SHP77 (cell line): ENCODE results near the gene NTF4.
A peak's percentile ranks its signal among the peaks of the same experiment; 100 is the strongest.

Experiments
- DNase-seq, 2 experiments: peaks; one replicate each; lab custom pipeline; 2025; lab: John Stamatoyannopoulos, UW

Gene NTF4, protein sequence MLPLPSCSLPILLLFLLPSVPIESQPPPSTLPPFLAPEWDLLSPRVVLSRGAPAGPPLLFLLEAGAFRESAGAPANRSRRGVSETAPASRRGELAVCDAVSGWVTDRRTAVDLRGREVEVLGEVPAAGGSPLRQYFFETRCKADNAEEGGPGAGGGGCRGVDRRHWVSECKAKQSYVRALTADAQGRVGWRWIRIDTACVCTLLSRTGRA

DNA sequence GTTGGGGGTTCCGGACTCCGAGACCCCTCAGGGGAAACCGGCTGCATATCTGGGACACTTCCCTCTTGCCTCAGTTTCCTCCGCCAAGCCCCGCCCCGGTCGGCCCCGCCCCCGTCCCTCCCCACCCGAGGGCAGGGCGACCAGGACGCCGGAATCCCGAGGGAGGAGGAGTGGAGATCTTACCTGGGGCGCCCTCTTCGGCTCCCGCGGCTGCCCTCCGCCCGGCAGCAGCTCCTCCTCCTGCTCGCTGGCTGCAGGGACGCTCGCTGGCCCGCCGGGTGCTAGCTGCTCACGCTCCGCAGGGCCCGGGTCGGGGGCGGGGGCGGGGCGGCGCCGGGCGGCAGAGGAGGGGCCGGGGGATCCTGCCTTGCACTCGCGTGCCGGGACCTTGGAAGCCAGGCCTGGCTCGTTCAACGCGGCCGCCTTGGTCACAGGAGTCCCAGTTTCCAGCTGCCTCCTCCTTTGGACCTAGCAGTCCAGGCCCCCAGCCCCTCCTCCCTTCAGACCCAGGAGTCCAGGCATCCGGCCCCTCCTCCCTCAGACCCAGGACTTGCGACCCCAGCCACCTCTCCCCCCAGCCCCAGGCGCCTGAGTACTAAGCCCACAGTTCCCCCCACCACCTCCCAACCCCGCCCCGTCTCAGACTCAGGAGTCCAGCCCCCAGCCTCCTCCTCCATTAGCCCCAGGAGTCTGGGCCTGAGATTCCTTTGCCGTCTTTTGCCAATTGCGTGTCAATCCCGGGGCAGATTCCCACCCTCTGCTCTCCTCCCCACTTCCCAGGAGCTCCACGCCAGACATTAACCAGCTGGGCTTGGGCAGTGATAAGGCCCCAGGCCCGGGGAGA, at the start of gene NTF4:
TSS of gene NTF4 (minus strand) at position 51 of the 844 bp plus-strand sequence. CDS start 2,821 bp downstream, outside the sequence.
- no peak for DNase-seq

DNA sequence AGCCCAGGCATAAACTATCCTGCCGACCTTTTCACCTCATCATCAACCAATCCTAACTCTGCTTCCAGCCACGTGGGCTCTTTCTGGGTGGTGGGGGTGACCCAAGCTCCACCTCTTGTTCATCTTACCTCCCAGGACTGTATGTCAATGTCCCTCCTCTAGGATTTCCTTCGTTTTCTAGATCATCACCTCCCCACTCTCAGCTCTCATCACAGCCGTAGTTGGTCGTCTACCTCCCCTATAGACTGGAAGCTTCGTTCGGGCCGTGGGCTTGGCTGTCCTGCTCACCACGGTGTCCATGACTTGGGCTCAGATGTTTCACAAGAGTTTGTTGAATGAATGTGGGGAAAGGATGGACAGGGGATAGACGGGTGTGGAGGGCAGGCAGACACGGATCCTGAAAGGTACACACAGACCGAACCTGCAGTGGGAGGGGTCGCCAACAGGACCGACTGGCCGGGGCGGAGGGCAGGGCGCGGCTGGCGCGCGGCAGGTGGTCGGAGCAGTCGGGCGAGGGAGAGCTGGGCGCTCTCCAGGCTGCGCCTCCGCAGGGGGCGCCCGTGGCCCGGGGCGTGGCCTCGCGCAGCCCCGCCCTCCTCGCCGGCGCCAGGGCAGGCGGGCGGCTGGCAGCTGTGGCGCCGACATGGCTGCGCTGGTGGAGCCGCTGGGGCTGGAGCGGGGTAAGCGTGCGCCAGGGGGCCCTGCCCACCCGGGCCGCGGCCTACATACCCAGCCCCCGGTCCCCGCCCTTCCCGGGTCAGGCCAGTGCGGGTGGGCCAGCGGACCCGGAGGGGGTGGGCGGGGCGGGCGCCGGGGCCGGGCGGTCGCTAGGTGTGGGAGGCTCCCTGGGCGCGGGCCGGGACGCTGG, 49.4 kb upstream of the NTF4 start, which contains the start of gene LIN7B:
TSS of gene LIN7B (plus strand) at position 609 of the 868 bp plus-strand sequence. CDS start at position 644, 35 bp downstream.
- peak; percentile 46 to 73 for DNase-seq

DNA sequence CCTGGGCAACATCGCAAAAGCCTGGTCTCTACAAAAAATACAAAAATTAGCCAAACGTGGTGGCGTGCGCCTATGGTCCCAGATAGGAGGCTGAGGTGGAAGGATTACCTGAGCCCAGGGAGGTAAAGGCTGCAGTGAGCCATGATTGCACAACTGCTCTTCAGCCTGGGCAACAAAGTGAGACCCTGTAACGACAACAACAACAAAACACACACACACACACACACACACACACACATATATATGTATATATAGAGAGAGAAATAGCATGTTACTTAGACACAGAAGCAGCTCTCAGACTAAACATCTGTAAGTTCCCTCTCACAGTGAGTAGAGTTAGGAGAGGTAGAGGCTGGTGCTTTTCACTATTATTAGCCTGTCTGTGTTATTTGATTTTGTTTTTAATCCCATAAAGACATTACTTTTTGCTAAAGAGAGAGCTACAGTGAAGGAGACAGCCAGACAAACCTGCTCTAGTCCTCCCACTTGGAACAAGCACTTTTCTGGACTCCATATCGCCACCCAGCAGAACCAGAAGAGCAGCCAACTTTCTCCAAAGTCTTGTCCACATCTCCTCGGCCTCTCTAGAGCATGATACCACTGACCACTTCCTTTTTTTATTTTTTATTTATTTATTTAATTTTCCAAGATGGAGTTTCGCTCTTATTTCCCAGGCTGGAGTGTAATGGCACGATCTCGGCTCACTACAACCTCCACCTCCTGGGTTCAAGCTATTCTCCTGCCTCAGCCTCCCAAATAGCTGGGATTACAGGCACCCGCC, 46.8 kb upstream of the NTF4 start:
- DNase-seq = no peak

DNA sequence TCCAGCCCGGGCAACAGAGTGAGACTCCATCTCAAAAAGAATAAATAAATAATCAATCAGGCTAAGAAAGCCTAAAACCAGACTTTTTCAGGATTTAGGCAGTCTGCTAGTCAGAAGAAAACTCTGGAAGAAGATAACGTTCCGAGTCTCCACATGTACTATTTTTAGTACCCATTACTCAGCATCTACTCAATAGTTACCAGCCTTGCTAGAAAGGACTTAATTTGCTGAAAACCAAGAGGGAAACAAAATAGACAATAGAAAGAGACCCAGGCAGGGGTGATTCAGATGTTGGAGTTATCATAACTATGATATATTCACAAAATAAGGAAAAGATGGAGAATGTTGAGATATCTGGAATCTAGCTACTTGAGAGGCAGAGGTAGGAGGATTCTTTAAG, 45.9 kb upstream of the NTF4 start:
- no peak for DNase-seq

DNA sequence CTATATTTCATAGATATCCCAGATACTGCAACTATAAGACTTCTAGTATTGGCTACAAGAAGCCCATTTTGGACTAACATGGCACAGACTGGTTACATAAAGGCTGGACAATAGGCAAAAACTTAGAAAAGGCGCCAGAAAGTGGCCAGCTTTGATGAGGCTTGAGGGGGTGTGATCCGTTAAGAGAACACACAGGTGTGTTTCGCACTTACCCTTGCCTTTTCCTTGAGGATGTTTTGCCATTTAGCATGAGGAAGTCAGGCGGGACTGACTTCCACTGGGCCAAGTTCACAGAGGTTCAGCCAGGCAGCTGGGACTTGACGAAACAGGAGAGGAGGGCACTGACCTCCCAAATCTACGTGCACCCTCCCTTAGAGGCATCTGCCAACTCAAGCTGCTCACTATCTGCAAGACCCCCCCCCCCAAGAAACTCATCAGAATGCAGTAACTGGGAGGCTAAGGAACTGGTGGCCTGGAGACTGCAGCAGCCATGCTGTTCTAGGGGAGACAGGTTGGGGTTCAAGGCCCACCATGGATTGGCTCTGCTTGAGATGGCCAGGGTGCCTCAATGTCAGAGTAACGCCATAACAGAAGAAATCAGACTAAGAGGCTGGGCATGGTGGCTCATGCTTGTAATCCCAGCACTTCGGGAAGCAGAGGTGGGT, 45.1 kb upstream of the NTF4 start:
- DNase-seq = no peak

DNA sequence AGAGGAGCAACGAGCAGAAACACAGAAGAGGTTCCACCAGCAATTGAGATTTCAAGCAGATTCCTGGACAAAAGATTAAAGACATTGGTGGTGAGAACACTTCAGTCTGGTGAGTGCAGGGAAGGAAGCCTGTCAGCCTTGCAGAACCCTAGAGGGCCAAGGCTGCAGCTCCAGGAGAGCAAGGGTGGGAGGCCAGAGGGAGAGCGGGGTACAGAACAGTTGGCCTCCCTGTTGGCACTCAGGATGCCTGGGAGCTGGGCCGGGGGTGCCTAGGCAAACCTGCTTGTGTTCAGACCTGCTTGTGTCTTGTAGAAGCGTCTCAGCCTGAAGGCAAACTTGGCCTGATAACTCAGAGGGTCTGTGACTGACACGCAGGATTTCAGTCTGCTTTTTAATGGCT, 44.4 kb upstream of the NTF4 start:
- no peak for DNase-seq

DNA sequence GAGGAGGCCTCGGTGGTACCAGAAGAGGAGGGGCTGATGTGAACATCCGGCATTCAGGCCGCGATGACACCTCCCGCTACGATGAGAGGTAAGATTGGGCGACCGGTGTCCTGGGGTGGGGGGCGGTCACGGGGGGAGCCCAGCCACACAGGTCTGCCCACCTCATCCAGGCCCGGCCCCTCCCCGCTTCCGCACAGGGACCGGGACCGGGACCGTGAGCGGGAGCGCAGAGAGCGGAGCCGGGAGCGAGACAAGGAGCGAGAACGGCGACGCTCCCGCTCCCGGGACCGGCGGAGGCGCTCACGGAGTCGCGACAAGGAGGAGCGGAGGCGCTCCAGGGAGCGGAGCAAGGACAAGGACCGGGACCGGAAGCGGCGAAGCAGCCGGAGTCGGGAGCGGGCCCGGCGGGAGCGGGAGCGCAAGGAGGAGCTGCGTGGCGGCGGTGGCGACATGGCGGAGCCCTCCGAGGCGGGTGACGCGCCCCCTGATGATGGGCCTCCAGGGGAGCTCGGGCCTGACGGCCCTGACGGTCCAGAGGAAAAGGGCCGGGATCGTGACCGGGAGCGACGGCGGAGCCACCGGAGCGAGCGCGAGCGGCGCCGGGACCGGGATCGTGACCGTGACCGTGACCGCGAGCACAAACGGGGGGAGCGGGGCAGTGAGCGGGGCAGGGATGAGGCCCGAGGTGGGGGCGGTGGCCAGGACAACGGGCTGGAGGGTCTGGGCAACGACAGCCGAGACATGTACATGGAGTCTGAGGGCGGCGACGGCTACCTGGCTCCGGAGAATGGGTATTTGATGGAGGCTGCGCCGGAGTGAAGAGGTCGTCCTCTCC, 43.2 kb upstream of the NTF4 start:
- no peak for DNase-seq

DNA sequence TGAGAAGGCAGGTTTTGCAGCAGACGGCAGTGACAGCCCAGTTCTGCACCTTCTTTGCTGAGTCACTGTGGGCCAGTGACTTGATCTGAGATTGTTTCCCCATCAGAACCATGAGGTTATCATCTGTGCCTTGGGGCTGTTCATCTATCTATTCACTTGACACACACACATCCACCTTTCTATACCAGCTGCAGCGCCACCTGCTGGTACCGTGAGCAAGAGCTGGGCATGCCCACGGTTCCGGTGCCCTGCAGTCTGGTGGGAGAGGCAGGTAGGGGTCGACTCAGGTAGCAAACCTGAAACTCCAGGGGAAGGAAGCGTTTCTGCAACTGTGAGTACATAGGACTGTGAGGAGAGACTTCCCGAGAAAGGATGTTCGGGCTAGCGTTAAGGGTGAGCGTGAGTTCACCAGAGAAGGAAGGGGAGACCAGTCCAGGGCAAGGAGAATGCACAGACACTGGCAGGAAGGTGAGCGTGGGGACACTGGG, 42.1 kb upstream of the NTF4 start:
- DNase-seq = peak; percentile 47 to 56

DNA sequence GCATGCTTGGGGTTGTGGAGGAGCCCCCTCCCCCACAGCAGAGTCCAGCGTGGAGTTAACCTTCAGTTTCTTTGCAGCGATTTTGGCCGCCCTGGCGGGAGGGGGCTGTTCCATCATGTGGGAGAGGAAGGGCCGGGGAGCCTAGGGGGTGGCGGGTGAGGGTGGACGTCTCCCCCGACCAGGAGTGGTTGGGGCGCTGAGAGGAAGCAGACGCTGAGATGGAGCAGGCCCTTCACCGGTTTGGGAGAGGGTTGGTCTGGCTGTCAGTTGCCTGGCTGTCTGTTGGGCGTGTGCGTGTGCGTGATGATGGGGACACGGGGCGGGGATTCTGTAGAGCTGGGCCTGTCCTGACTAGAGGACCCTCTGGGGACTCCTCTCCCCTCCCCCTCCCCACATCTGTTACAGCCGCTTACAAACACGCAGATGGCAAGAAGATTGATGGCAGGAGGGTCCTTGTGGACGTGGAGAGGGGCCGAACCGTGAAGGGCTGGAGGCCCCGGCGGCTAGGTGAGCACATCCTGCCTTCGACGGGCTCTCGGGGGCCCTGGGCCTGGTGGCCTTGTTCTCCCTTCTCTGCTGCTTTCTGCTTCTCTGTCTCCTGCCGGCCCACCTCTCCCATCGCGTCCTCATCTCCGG, 39.7 kb upstream of the NTF4 start:
- no peak for DNase-seq

DNA sequence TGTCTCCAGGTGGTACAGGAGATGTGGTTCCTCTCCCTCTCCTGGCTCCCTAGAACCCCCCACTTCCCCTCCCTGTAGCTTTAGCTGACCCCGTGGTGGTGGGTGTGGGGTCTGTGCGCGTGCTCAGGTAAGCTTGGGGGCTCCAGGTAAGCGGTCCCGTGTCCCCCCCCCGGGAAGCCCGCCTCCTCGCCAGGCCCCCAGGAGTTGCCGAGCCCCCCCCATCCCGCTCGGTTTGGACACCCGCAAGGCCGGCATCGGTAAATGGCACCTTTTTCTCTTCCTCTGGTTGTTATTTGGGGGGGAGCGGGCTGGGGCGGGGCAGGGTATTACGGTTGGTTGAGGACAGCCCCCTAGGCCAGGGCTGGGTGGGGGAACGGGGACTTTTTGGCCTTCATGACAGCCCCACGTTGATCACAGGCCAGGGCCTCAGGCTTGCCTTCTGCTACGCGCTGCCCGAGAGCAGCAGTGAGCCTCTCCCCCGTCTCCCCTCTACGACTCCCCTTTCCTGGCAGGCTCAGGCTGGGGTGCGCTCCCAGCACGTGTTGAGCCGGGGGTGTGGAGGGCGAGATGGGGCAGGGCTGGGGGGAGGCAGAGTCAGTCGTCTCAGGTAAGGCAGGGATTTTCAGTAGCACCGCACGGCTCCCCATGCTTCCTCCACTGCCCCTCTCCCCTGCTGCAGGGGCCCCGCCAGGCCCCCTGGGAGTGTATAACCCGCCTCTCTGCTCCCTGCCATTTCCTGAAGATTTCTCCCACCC, 38.9 kb upstream of the NTF4 start:
- DNase-seq = no peak

DNA sequence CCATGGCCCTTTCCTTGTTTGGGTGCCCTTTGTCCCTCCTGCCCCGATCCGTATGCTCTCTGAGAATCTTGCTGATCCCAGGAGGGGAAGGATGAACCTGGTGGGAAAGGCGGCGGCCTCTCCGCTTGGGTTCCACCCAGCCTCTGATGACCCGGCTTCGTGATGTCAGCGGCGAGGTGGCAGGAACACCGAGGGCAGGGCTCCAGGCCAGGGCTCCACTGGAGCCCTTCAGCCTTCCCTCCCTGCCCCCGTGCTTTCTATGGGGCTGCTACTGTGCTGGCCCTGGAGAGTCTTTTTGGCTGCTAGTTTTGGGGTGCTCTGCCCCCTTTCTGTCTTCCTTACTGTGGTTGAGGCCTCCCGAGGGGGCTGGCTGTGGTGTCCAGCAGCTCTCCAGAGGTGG, 37.7 kb upstream of the NTF4 start:
- DNase-seq = no peak

DNA sequence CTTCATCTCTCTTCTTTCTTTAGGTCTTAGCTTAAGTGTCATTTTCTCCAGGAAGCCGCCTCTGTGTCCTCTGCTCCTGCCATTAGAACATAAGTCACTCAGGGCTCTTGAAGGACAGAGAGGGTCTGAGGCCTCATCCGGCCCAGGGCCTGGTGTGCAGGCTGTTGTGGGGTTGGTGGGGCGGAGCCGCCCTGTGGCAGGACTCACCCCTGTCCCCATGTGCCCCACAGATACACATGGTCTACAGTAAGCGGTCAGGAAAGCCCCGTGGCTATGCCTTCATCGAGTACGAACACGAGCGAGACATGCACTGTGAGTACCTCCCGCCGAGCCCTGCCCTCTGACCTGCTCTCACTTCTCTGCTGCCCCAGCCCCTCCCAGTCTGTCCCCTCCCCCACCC, 36.5 kb upstream of the NTF4 start:
- no peak for DNase-seq

DNA sequence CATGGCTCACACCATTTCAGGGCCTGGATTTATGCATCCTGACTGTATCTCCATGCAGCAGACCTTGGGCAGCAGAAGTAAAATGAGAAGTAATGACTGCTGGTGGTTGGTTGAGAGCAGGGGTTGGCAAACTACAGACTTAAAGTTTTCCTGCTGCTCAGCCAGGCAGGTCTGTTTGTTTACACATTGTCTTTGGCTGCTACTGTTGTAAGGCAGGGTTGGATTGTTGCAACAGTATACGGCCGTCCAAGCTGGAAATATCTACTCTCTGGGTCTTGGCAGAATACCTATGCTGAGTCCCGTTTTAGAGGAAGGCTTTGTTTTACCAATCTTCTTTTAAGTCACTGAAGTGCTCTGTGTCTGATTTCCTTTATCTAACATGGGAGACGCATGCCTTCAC, 34.2 kb upstream of the NTF4 start:
- no peak for DNase-seq

DNA sequence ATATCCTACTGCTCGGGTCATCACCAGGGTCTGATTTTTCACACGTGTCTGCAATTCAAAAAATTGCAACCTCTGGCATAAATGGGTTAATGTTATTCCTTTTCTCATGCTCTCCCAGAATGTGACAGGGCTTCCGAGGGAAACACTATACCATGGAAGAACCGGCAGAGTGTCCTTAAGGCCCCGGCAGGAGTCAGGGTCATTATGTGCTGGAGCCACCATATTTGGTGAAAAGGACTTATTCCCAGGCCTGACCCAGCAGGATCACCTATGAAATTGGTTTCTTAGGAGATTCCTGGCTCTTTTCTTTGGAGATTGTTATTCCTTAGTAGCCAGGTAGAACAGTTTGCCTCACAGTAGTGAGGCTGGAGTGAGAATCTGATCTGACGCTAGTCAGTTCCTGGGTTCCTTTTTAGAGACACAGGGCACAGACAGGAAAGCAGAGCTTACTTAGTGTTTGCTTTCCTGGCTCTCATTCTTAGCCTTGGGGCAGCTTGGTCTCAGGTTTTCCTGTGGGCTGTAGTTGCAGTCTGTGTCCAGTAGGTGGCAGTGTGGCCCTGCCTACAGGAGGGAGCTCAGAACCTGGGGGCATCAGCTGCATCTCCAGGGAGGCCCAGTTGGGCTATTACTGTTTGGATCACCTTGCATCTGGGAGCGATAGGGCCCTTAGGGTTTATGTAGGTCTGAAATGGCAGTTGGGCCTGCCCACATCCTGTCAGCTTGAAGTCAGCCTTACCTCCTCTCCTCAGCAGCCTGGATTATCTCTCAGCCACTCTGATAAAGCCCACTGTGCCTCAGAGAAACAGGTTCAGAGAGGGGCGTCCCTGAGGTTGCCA, 33.1 kb upstream of the NTF4 start:
- DNase-seq = peak; percentile 47 to 51

DNA sequence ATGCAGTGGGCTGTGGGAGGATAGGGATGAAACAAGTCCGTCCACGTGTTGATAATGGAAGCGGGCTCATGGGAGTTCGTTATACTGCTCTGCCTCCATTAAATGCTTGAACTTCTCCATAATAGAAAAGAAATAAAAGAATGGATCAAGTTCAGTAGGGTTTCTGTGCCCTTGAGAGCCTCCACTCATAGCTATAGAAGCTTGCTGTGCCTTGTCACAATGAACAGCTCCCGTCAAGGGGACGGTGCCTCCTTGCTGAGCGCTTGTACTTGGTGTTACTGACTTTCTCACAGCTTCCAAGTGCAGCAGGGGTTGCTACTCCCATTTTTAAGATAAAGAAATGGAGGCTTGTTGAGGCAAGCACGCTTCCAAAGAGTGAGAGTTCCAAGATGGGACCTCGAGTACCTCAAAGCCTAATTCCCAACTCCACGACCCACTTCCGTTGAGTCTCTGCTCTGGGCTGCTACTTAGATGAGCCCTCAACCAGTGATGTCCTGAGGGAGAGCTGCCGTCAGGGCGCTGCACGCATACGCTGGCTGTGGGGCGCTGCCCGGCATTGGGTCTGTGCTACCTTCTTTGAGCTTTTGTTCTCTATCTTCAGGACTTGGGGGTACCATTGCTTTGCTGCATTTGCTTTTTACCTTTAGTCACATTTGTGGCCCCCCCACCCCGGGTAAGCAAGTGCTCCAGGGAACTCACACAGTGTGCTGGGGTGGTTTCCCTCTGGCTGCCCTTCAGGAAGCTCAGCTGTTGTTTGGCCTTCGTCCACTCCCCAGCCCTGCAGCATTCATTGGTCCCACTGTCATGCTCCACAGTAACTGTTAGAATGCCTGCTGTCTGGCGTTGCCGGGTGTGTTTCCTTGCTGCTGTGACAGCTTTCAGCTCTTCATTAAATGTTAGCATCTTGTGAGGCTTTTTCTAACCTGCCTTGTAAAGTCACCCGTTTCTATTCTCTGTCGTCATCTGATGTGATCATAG, 30.2 kb upstream of the NTF4 start:
- no peak for DNase-seq

DNA sequence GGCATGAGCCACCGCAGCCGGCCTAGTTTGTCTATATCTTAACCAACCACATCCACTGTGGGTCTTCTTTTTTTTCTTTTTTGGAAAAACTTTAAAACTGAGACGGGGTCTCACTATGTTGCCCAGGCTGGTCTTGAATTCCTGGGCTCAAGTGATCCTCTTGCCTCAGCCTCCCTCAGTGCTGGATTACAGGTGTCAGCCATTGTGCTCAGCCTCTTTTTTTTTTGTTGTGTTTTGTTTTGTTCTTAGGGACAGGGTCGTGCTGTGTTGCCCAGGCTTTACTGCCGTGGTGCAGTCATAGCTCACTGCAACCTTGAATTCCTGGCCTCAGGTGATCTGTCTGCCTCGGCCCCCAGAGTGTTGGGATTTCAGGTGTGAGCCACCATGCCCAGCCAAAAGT, 28.1 kb upstream of the NTF4 start:
- no peak for DNase-seq
